ENCODE measurements around the gene CCDC141. TPM values are rescaled to one million over a fixed set of nuclear protein-coding genes. Genes with fewer than 3 reads are reported as not detected.

The CCDC141 gene
- total RNA-seq, 1 experiment from 2014 or later, result 0.30 TPM

- no peaks in the 10 kb centered on the region for H3K4me1 ChIP-seq (ENCODE audit: control insufficient read depth in 1 of 2, insufficient read depth in 2 of 2, low read length in 2 of 2)
- H3K9me3 ChIP-seq (ENCODE audit: control insufficient read depth in 1 of 2, insufficient read depth in 1 of 2, low read depth in 1 of 2, low read length in 2 of 2), result no peaks in the 10 kb centered on the region
- RAD21 ChIA-PET (ENCODE audit: low non-redundant PET in 1 of 2, low total read pairs in 2 of 2, uncharacterized antibody in 2 of 2, unreplicated experiment in 2 of 2), result no interaction called here
- CTCF ChIA-PET, result no interaction called here
- no peak overlapping the region for H3K27ac ChIP-seq (ENCODE audit: low read depth, low read length)
- H2AFZ ChIP-seq (ENCODE audit: low read depth, low read length, poor library complexity, severe bottlenecking), result no peak overlapping the region
- H3K4me2 ChIP-seq (ENCODE audit: low read length), result no peak overlapping the region
- no peaks in the 10 kb centered on the region for H3K36me3 ChIP-seq (ENCODE audit: control insufficient read depth in 1 of 2, insufficient read depth in 2 of 2, low read length in 2 of 2)
- ATAC-seq, result no peak
- no TSS peak for BruUV-seq (replicated peaks)
- intact Hi-C loops (cut with micrococcal nuclease), result no loop called here
- TF ChIP-seq ZNF274 (IDR thresholded peaks at IDR 0.05; ENCODE audit: low read depth, low read length), result no peak
- TF ChIP-seq EZH2phosphoT487 (IDR thresholded peaks at IDR 0.05; ENCODE audit: borderline replicate concordance), result no peak
- TF ChIP-seq YY1 (IDR thresholded peaks at IDR 0.05; ENCODE audit: extremely low read depth, insufficient replicate concordance, low read depth, low read length), result no peak
- TF ChIP-seq CEBPB (IDR thresholded peaks at IDR 0.05; ENCODE audit: low read depth), result no peak
- no peak for TF ChIP-seq POLR2AphosphoS5 (IDR thresholded peaks at IDR 0.05; ENCODE audit: low read depth, low read length)
- no peak for TF ChIP-seq CBX3 (IDR thresholded peaks at IDR 0.05; ENCODE audit: low read depth)
- H3K4me3 ChIP-seq (replicated peaks in 1 of 2; ENCODE audit: low read depth in 1 of 2, low read length in 2 of 2), result no peak overlapping the region
- H3K9ac ChIP-seq (ENCODE audit: low read length), result no peak overlapping the region
- no peaks in the 10 kb centered on the region for H3K27me3 ChIP-seq (ENCODE audit: insufficient read depth, low read length)
- POLR2A ChIA-PET, result no interaction called here
- no peaks in the 10 kb centered on the region for H4K20me1 ChIP-seq (ENCODE audit: insufficient read depth)
- no peaks in the 10 kb centered on the region for H3K79me2 ChIP-seq (ENCODE audit: insufficient read depth, low read length)
- no peak for DNase-seq (ENCODE audit: low read depth, low spot score)
- no peaks in the 10 kb centered on the region for H3K9me2 ChIP-seq (ENCODE audit: insufficient read depth)
Measured at GRCh38 chr2:178946494-178946893, 103.4 kb downstream of the CCDC141 start.

- no peaks in the 10 kb centered on the region for H3K79me2 ChIP-seq (ENCODE audit: insufficient read depth, low read length)
- no peaks in the 10 kb centered on the region for H3K27me3 ChIP-seq (ENCODE audit: insufficient read depth, low read length)
- DNase-seq (ENCODE audit: low read depth, low spot score) (no peak), ATAC-seq (no peak)
- H3K4me1 ChIP-seq (ENCODE audit: control insufficient read depth in 1 of 2, insufficient read depth in 2 of 2, low read length in 2 of 2), result no peaks in the 10 kb centered on the region
- intact Hi-C loops (cut with micrococcal nuclease), result no loop called here
- ChIA-PET CTCF (no interaction called here), RAD21 (ENCODE audit: low non-redundant PET in 1 of 2, low total read pairs in 2 of 2, uncharacterized antibody in 2 of 2, unreplicated experiment in 2 of 2) (no interaction called here), POLR2A (no interaction called here)
- no peak overlapping the region for H2AFZ ChIP-seq (ENCODE audit: low read depth, low read length, poor library complexity, severe bottlenecking)
- BruUV-seq (replicated peaks), result no TSS peak
- H3K4me3 ChIP-seq (replicated peaks in 1 of 2; ENCODE audit: low read depth in 1 of 2, low read length in 2 of 2), result no peak overlapping the region
- H3K27ac ChIP-seq (ENCODE audit: low read depth, low read length), result no peak overlapping the region
- no peaks in the 10 kb centered on the region for H3K9me3 ChIP-seq (ENCODE audit: control insufficient read depth in 1 of 2, insufficient read depth in 1 of 2, low read depth in 1 of 2, low read length in 2 of 2)
- no peaks in the 10 kb centered on the region for H4K20me1 ChIP-seq (ENCODE audit: insufficient read depth)
- no peaks in the 10 kb centered on the region for H3K9me2 ChIP-seq (ENCODE audit: insufficient read depth)
- no peaks in the 10 kb centered on the region for H3K36me3 ChIP-seq (ENCODE audit: control insufficient read depth in 1 of 2, insufficient read depth in 2 of 2, low read length in 2 of 2)
- H3K9ac ChIP-seq (ENCODE audit: low read length), result no peak overlapping the region
- no peak overlapping the region for H3K4me2 ChIP-seq (ENCODE audit: low read length)
- TF ChIP-seq SRF (IDR thresholded peaks at IDR 0.05; ENCODE audit: low read depth), result no peak
- no peak for TF ChIP-seq POLR2AphosphoS5 (IDR thresholded peaks at IDR 0.05; ENCODE audit: low read depth, low read length)
- no peak for TF ChIP-seq ZFX (IDR thresholded peaks at IDR 0.05)
- no peak for TF ChIP-seq MAX (IDR thresholded peaks at IDR 0.05)
- no peak for TF ChIP-seq ZNF274 (IDR thresholded peaks at IDR 0.05; ENCODE audit: low read depth, low read length)
- TF ChIP-seq SIN3A (IDR thresholded peaks at IDR 0.05; ENCODE audit: low read depth), result no peak
- no peak for TF ChIP-seq JUND (IDR thresholded peaks at IDR 0.05)
- no peak for TF ChIP-seq CBX3 (IDR thresholded peaks at IDR 0.05; ENCODE audit: low read depth)
- TF ChIP-seq SP1 (IDR thresholded peaks at IDR 0.05; ENCODE audit: low read depth), result no peak
- no peak for TF ChIP-seq CTCF (IDR thresholded peaks at IDR 0.05 in 2 of 3, conservative IDR thresholded peaks at IDR 0.05 in 1 of 3; ENCODE audit: borderline replicate concordance in 1 of 3, insufficient read depth in 1 of 3, low read depth in 2 of 3, low read length in 2 of 3)
- TF ChIP-seq EGR1 (IDR thresholded peaks at IDR 0.05; ENCODE audit: low read depth), result no peak
- no peak for TF ChIP-seq ATF3 (IDR thresholded peaks at IDR 0.05)
- no peak for TF ChIP-seq POLR2A (IDR thresholded peaks at IDR 0.05; ENCODE audit: borderline replicate concordance, extremely low read depth, insufficient read depth, insufficient read length)
- no peak for TF ChIP-seq ELF1 (IDR thresholded peaks at IDR 0.05; ENCODE audit: borderline replicate concordance, low read depth)
- TF ChIP-seq TCF7L2 (IDR thresholded peaks at IDR 0.05; ENCODE audit: borderline replicate concordance, extremely low read depth, insufficient read depth, insufficient read length), result no peak
Measured at GRCh38 chr2:178943745-178944144, 106.2 kb downstream of the CCDC141 start.

Data from HCT116 (cell line).